Liver (tissue), 3 donors: ENCODE data around the gene SUGCT.

Experiments
- EGR1 ChIP-seq, 2 donors: IDR thresholded peaks; 2 replicates each; pipeline ENCODE4 v1.6.1; 2016 to 2018; ENCODE audit warnings: antibody characterized with exemption in 2 of 2, low read depth in 2 of 2
- SP1 ChIP-seq: IDR thresholded peaks from 2 replicates; pipeline ENCODE4 v1.6.1; 2018; ENCODE audit warnings: antibody characterized with exemption, mild to moderate bottlenecking
- TAF1 ChIP-seq: conservative IDR thresholded peaks from 2 replicates; pipeline ENCODE4 v1.6.1; 2016; ENCODE audit warnings: antibody characterized with exemption, mild to moderate bottlenecking
- ZBTB33 ChIP-seq: IDR thresholded peaks from 2 replicates; pipeline ENCODE4 v1.6.1; 2016; ENCODE audit warnings: antibody characterized with exemption
- TF ChIP-seq, protein P1 (sequence below): fragments of 150-350 bp; IDR thresholded peaks from 2 replicates; pipeline ENCODE4 v1.5.1; 2017; ENCODE audit warnings: improper control_type of control experiment, low read depth, low read length; ENCODE audit not compliant: missing input control
- TF ChIP-seq, protein P2 (sequence below): IDR thresholded peaks from 2 replicates; pipeline ENCODE4 v1.6.1; 2016; ENCODE audit warnings: antibody characterized with exemption
- donor health status: healthy.
- donor health status: healthy.

- TF ChIP-seq, protein P1, sequence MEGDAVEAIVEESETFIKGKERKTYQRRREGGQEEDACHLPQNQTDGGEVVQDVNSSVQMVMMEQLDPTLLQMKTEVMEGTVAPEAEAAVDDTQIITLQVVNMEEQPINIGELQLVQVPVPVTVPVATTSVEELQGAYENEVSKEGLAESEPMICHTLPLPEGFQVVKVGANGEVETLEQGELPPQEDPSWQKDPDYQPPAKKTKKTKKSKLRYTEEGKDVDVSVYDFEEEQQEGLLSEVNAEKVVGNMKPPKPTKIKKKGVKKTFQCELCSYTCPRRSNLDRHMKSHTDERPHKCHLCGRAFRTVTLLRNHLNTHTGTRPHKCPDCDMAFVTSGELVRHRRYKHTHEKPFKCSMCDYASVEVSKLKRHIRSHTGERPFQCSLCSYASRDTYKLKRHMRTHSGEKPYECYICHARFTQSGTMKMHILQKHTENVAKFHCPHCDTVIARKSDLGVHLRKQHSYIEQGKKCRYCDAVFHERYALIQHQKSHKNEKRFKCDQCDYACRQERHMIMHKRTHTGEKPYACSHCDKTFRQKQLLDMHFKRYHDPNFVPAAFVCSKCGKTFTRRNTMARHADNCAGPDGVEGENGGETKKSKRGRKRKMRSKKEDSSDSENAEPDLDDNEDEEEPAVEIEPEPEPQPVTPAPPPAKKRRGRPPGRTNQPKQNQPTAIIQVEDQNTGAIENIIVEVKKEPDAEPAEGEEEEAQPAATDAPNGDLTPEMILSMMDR: no peak
- TF ChIP-seq SP1 (no peak), EGR1 (IDR thresholded peaks at IDR 0.05; ENCODE audit: low read depth in 2 of 2) (no peak), TAF1 (no peak), ZBTB33 (no peak)
- TF ChIP-seq, protein P2, sequence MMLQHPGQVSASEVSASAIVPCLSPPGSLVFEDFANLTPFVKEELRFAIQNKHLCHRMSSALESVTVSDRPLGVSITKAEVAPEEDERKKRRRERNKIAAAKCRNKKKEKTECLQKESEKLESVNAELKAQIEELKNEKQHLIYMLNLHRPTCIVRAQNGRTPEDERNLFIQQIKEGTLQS: no peak
These were observed 745.8 kb downstream of the SUGCT start for GRCh38 chr7:40880581-40880980.
